ENCODE measurements around the gene RPH3AL. TPM values are rescaled to one million over a fixed set of nuclear protein-coding genes. Genes with fewer than 3 reads are reported as not detected.

RPH3AL gene
- total RNA-seq, 1 experiment from 2014 or later: 24.9 TPM

- no peak for TF ChIP-seq CTCF (conservative IDR thresholded peaks at IDR 0.05; ENCODE audit: low read depth, low read length)
- intact Hi-C loops (cut with micrococcal nuclease): no loop called here
- H4K20me1 ChIP-seq (ENCODE audit: low read length): no peaks in the 10 kb centered on the region
- H3K9me3 ChIP-seq (ENCODE audit: low read length): no peaks in the 10 kb centered on the region
- DNase-seq (no peak), ATAC-seq (no peak)
- H3K4me2 ChIP-seq (ENCODE audit: low read length): no peak overlapping the region
- BruUV-seq (replicated peaks): no TSS peak
- no peaks in the 10 kb centered on the region for H3K9me2 ChIP-seq (replicated peaks; ENCODE audit: low read length)
- POLR2A ChIA-PET (ENCODE audit: unreplicated experiment): no interaction called here
- no peak overlapping the region for H2AFZ ChIP-seq (ENCODE audit: low read length)
- H3K4me3 ChIP-seq (ENCODE audit: low read length): no peak overlapping the region
- CTCF ChIA-PET: no interaction called here
- no peaks in the 10 kb centered on the region for H3K27me3 ChIP-seq (ENCODE audit: low read length)
- H3K27ac ChIP-seq (ENCODE audit: low read length): no peak overlapping the region
- no peaks in the 10 kb centered on the region for H3F3A ChIP-seq (ENCODE audit: low read length, unreplicated experiment)
- H3K4me1 ChIP-seq (ENCODE audit: insufficient read depth, low read length): no peaks in the 10 kb centered on the region
- H3K36me3 ChIP-seq (ENCODE audit: low read depth, low read length): no peaks in the 10 kb centered on the region
- H3K9ac ChIP-seq (ENCODE audit: low read length): no peak overlapping the region
- no peaks in the 10 kb centered on the region for H3K79me2 ChIP-seq (ENCODE audit: low read length)
Observed at GRCh38 chr17:292531-293382, 59.9 kb downstream of the RPH3AL start.

DNA sequence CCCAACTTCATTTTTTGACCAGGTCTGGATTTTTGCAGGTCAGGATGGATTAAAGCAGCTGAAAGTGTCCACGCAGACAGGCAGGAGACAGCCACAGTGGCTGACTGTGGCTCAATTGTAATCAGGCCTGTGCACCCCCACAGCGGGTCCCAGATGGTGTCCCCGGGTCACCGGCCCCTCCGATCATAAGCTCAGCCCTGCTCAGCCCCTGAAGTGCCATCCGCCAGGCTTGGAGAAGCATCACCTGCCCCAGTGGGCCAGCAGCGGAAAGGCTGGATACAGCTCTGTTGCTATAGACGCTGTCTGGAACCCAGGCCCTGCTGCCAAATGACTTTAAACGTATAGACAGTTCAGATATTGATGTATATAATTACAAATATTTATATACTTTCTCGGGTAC is 60.6 kb downstream of the RPH3AL start:
- Histone ChIP-seq H3F3A (ENCODE audit: low read length, unreplicated experiment) (no peaks in the 10 kb centered on the region), H3K9ac (ENCODE audit: low read length) (no peak overlapping the region), H4K20me1 (ENCODE audit: low read length) (no peaks in the 10 kb centered on the region), H3K9me2 (replicated peaks; ENCODE audit: low read length) (no peaks in the 10 kb centered on the region), H3K9me3 (ENCODE audit: low read length) (no peaks in the 10 kb centered on the region), H3K27me3 (ENCODE audit: low read length) (no peaks in the 10 kb centered on the region), H3K36me3 (ENCODE audit: low read depth, low read length) (no peaks in the 10 kb centered on the region), H3K4me1 (ENCODE audit: insufficient read depth, low read length) (no peaks in the 10 kb centered on the region), H2AFZ (ENCODE audit: low read length) (no peak overlapping the region), H3K79me2 (ENCODE audit: low read length) (no peaks in the 10 kb centered on the region), H3K27ac (ENCODE audit: low read length) (no peak overlapping the region), H3K4me2 (ENCODE audit: low read length) (no peak overlapping the region), H3K4me3 (ENCODE audit: low read length) (no peak overlapping the region)
- POLR2A ChIA-PET (ENCODE audit: unreplicated experiment): no interaction called here
- BruUV-seq (replicated peaks): no TSS peak
- intact Hi-C loops (cut with micrococcal nuclease): no loop called here
- CTCF ChIA-PET: no interaction called here
- DNase-seq (no peak), ATAC-seq (no peak)
- TF ChIP-seq EZH2phosphoT487 (IDR thresholded peaks at IDR 0.05; ENCODE audit: borderline replicate concordance, low read length) (no peak), EZH2 (IDR thresholded peaks at IDR 0.05; ENCODE audit: low read length, unreplicated experiment) (no peak), CTCF (conservative IDR thresholded peaks at IDR 0.05; ENCODE audit: low read depth, low read length) (no peak)

DNA sequence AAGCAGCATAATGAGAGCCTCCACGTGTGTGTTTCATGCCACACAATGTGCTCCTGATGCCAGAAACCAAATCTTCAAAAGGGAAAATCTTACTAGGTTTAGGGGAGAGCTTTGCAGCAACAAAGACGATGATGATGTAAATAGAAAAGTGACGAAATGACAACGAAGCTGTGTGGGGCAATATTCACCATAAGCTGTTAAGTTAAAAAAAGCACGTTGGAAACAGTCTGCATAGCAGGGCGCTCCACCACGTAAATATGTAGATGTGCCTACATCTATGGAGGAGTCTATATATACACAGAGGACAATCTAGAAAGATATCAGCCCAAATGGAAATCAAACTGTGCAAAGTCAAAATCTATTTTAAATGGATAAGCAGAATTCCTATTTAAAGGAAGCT is 61.0 kb downstream of the RPH3AL start:
- no TSS peak for BruUV-seq (replicated peaks)
- H3K9ac ChIP-seq (ENCODE audit: low read length): no peak overlapping the region
- no peak for TF ChIP-seq EZH2 (IDR thresholded peaks at IDR 0.05; ENCODE audit: low read length, unreplicated experiment)
- no peak for TF ChIP-seq EZH2phosphoT487 (IDR thresholded peaks at IDR 0.05; ENCODE audit: borderline replicate concordance, low read length)
- TF ChIP-seq CTCF (conservative IDR thresholded peaks at IDR 0.05; ENCODE audit: low read depth, low read length): no peak
- no peaks in the 10 kb centered on the region for H4K20me1 ChIP-seq (ENCODE audit: low read length)
- H3K4me2 ChIP-seq (ENCODE audit: low read length): no peak overlapping the region
- CTCF ChIA-PET: no interaction called here
- H3K4me3 ChIP-seq (ENCODE audit: low read length): no peak overlapping the region
- POLR2A ChIA-PET (ENCODE audit: unreplicated experiment): no interaction called here
- no peak overlapping the region for H3K27ac ChIP-seq (ENCODE audit: low read length)
- H3K36me3 ChIP-seq (ENCODE audit: low read depth, low read length): no peaks in the 10 kb centered on the region
- no peak for DNase-seq
- no peaks in the 10 kb centered on the region for H3F3A ChIP-seq (ENCODE audit: low read length, unreplicated experiment)
- ATAC-seq: no peak
- H3K27me3 ChIP-seq (ENCODE audit: low read length): no peaks in the 10 kb centered on the region
- no peaks in the 10 kb centered on the region for H3K9me3 ChIP-seq (ENCODE audit: low read length)
- intact Hi-C loops (cut with micrococcal nuclease): no loop called here
- no peak overlapping the region for H2AFZ ChIP-seq (ENCODE audit: low read length)
- H3K9me2 ChIP-seq (replicated peaks; ENCODE audit: low read length): no peaks in the 10 kb centered on the region
- H3K79me2 ChIP-seq (ENCODE audit: low read length): no peaks in the 10 kb centered on the region
- H3K4me1 ChIP-seq (ENCODE audit: insufficient read depth, low read length): no peaks in the 10 kb centered on the region

All from PC-3 (cell line).